Central memory CD8-positive, alpha-beta T cell (primary cell): ENCODE data around the gene ZNF19.

Experiments
- ATAC-seq: fragments of 150-1000 bp; cut with Tn5 transposase; replicated peaks from 2 replicates; pipeline ENCODE4 v1.10.0; 2022; ENCODE audit warnings: mild to moderate bottlenecking, moderate FRiP score, moderate number of reproducible peaks; ENCODE audit not compliant: poor library complexity, severe bottlenecking; ENCODE audit errors: extremely low read depth
- DNase-seq, 2 donors: peaks; one replicate each; pipeline ENCODE4 v3.0.0; 2021; ENCODE audit warnings: low spot score in 2 of 2
- H3K27ac Mint-ChIP-seq: one replicate; pipeline ENCODE4 v1.8.0; 2022; ENCODE audit warnings: low read depth, mild to moderate bottlenecking, moderate library complexity, mixed read lengths
- H3K27me3 Mint-ChIP-seq: one replicate; pipeline ENCODE4 v1.8.0; 2022; ENCODE audit warnings: mixed read lengths
- H3K36me3 Mint-ChIP-seq: one replicate; pipeline ENCODE4 v1.8.0; 2022; ENCODE audit warnings: mild to moderate bottlenecking, moderate library complexity, mixed read lengths; ENCODE audit not compliant: insufficient read depth
- H3K4me1 Mint-ChIP-seq: one replicate; pipeline ENCODE4 v1.8.0; 2022; ENCODE audit warnings: mixed read lengths
- H3K4me3 Mint-ChIP-seq: one replicate; pipeline ENCODE4 v1.8.0; 2022; ENCODE audit warnings: mild to moderate bottlenecking, moderate library complexity, mixed read lengths
- H3K9me3 Mint-ChIP-seq: one replicate; pipeline ENCODE4 v1.8.0; 2022; ENCODE audit warnings: mixed read lengths

The ZNF19 gene

GRCh38 chr16:71459510-71459909 lies 29.6 kb downstream of the ZNF19 start:
- H3K27ac Mint-ChIP-seq: no peak overlapping the region
- no peaks in the 10 kb centered on the region for H3K27me3 Mint-ChIP-seq
- DNase-seq: no peak
- H3K9me3 Mint-ChIP-seq: no peaks in the 10 kb centered on the region
- H3K4me3 Mint-ChIP-seq: no peak overlapping the region
- peaks cover 33% of the 10 kb centered on the region for H3K4me1 Mint-ChIP-seq
- peaks cover 14% of the 10 kb centered on the region for H3K36me3 Mint-ChIP-seq
- ATAC-seq: no peak

- H3K27me3 Mint-ChIP-seq: no peaks in the 10 kb centered on the region
- H3K9me3 Mint-ChIP-seq: no peaks in the 10 kb centered on the region
- H3K27ac Mint-ChIP-seq: no peak overlapping the region
- peaks cover 23% of the 10 kb centered on the region for H3K4me1 Mint-ChIP-seq
- ATAC-seq (no peak), DNase-seq (no peak)
- H3K4me3 Mint-ChIP-seq: no peak overlapping the region
- peaks cover 18% of the 10 kb centered on the region for H3K36me3 Mint-ChIP-seq
Measured at GRCh38 chr16:71456801-71457200, 32.3 kb downstream of the ZNF19 start.

DNA sequence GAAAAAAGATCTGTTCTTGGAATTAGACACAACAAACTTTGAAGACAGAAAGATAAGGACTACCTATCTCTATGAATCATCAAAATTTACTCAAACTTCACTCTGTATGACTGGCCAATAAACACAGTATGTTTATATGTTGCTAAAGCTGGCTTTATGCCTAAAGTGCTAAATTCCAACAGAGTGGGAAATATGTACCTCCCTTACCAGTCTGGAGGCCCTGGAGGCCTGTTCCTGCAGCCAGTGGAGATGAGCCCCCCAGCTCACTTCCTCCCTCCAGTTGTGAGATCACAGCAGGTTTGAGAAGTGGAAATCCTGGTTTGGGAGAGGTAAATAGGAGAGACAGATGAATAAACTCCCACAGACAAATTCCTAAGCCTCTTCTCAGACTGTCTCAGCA lies 36.1 kb downstream of the ZNF19 start:
- no peaks in the 10 kb centered on the region for H3K27me3 Mint-ChIP-seq
- no peak for DNase-seq
- H3K27ac Mint-ChIP-seq: no peak overlapping the region
- peaks cover 10% of the 10 kb centered on the region for H3K4me1 Mint-ChIP-seq
- no peak overlapping the region for H3K4me3 Mint-ChIP-seq
- ATAC-seq: no peak
- H3K9me3 Mint-ChIP-seq: peaks cover 21% of the 10 kb centered on the region
- H3K36me3 Mint-ChIP-seq: peaks cover 29% of the 10 kb centered on the region

DNA sequence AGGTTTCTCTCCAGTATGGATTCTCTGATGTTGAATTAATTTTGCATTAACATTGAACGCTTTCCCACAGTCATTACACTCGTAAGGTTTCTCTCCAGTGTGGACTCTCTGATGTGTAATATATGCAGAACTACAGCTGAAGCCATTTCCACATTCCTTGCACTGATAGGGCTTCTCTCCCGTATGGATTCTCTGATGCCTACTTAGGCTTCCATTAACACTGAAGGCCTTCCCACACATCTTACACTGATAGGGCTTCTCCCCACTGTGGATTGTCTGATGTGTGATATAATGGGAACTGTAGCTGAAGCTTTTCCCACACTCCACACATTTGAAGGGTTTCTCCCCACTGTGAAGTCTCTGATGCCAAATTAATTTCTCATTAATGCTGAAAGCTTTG lies 40.1 kb downstream of the ZNF19 start:
- H3K36me3 Mint-ChIP-seq: peaks cover 25% of the 10 kb centered on the region
- peak in 1 of 2 donors; percentile 3 for DNase-seq
- no peaks in the 10 kb centered on the region for H3K27me3 Mint-ChIP-seq
- no peak overlapping the region for H3K27ac Mint-ChIP-seq
- H3K9me3 Mint-ChIP-seq: peaks cover 27% of the 10 kb centered on the region
- H3K4me1 Mint-ChIP-seq: no peaks in the 10 kb centered on the region
- H3K4me3 Mint-ChIP-seq: no peak overlapping the region
- no peak for ATAC-seq

GRCh38 chr16:71448274-71448866 lies 40.8 kb downstream of the ZNF19 start:
- ATAC-seq: no peak
- Mint-ChIP-seq H3K4me1 (no peaks in the 10 kb centered on the region), H3K27me3 (no peaks in the 10 kb centered on the region), H3K9me3 (peaks cover 32% of the 10 kb centered on the region), H3K27ac (no peak overlapping the region), H3K36me3 (peaks cover 23% of the 10 kb centered on the region), H3K4me3 (no peak overlapping the region)
- no peak for DNase-seq

GRCh38 chr16:71443714-71444113 lies 45.4 kb downstream of the ZNF19 start:
- no peaks in the 10 kb centered on the region for H3K36me3 Mint-ChIP-seq
- no peak overlapping the region for H3K4me3 Mint-ChIP-seq
- H3K9me3 Mint-ChIP-seq: peaks cover 14% of the 10 kb centered on the region
- no peak for DNase-seq
- no peaks in the 10 kb centered on the region for H3K4me1 Mint-ChIP-seq
- ATAC-seq: no peak
- H3K27ac Mint-ChIP-seq: no peak overlapping the region
- peaks cover 10% of the 10 kb centered on the region for H3K27me3 Mint-ChIP-seq

GRCh38 chr16:71442051-71442440 lies 47.1 kb downstream of the ZNF19 start, which contains the start of gene TLE7:
TSS of gene TLE7 (minus strand) at chr16:71442054. CDS start at chr16:71433324, 8,730 bp downstream.
- Mint-ChIP-seq H3K9me3 (peaks cover 6% of the 10 kb centered on the region), H3K27me3 (peaks cover 27% of the 10 kb centered on the region), H3K36me3 (no peaks in the 10 kb centered on the region), H3K27ac (no peak within 1 kb of the TSS), H3K4me3 (no peak within 1 kb of the TSS), H3K4me1 (no peaks in the 10 kb centered on the region)
- ATAC-seq: no peak
- DNase-seq: no peak

- peaks cover 6% of the 10 kb centered on the region for H3K9me3 Mint-ChIP-seq
- H3K4me3 Mint-ChIP-seq: no peak overlapping the region
- peaks cover 32% of the 10 kb centered on the region for H3K27me3 Mint-ChIP-seq
- no peaks in the 10 kb centered on the region for H3K4me1 Mint-ChIP-seq
- no peaks in the 10 kb centered on the region for H3K36me3 Mint-ChIP-seq
- ATAC-seq (no peak), DNase-seq (no peak)
- no peak overlapping the region for H3K27ac Mint-ChIP-seq
Measured at GRCh38 chr16:71441348-71442050, 47.6 kb downstream of the ZNF19 start.

DNA sequence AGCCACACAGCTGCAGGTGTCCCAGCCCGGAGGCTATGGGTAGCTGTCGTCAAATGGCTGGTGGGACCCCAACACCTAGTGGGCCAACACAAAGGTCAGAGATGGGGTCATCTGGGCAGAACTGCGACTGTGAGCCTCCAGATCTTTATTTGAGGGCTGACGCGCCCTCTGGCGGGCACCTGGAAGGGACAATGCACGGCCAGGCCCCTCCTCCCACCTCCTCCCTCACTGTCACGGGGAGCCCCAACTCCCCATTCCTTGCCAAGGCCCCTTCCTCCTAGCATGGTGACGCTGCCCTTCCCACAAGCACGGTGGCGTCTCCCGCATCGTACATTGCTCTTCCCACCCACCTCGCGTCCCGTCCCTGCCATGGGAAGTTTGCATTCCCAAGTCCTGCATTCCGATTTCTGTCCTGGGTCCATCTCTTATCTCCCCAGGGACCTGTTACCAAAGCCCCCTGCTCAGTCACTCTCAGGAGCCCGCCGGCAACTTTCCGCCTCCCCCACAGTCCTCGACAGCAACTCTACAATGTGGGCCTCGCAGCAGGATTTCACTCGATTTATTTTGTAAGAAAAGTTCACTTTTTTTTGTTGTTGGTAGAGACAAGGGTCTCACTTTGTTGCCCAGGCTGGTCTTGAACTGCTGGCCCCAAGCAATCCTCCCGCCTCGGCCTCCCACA lies 48.3 kb downstream of the ZNF19 start:
- H3K36me3 Mint-ChIP-seq: no peaks in the 10 kb centered on the region
- no peak overlapping the region for H3K27ac Mint-ChIP-seq
- DNase-seq (no peak), ATAC-seq (no peak)
- peaks cover 39% of the 10 kb centered on the region for H3K27me3 Mint-ChIP-seq
- no peak overlapping the region for H3K4me3 Mint-ChIP-seq
- no peaks in the 10 kb centered on the region for H3K4me1 Mint-ChIP-seq
- peaks cover 6% of the 10 kb centered on the region for H3K9me3 Mint-ChIP-seq

DNA sequence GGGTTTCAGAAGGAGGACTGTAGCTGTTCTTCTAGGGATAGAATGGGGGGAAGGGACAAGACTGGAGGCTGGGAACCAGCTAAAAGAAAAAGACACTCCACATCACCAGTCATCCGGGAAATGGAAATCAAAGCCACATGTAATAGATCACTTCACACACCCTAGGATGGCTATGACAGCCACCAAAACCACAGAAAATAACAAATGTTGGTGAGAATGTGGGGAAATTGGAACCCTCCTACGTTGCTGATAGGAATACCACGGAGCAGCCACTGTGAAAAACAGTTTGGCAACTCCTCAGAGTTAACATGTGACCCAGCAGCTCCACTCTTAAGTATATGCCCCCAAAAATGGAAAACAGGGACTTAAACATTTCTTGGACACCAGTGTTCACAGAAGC lies 49.6 kb downstream of the ZNF19 start:
- H3K4me1 Mint-ChIP-seq: no peaks in the 10 kb centered on the region
- ATAC-seq (no peak), DNase-seq (no peak)
- peaks cover 6% of the 10 kb centered on the region for H3K9me3 Mint-ChIP-seq
- H3K27ac Mint-ChIP-seq: no peak overlapping the region
- no peaks in the 10 kb centered on the region for H3K36me3 Mint-ChIP-seq
- peaks cover 42% of the 10 kb centered on the region for H3K27me3 Mint-ChIP-seq
- H3K4me3 Mint-ChIP-seq: no peak overlapping the region

- Mint-ChIP-seq H3K4me1 (no peaks in the 10 kb centered on the region), H3K36me3 (no peaks in the 10 kb centered on the region), H3K4me3 (no peak overlapping the region), H3K27ac (no peak overlapping the region), H3K9me3 (no peaks in the 10 kb centered on the region), H3K27me3 (peaks cover 56% of the 10 kb centered on the region)
- DNase-seq (no peak), ATAC-seq (no peak)
Measured at GRCh38 chr16:71436473-71436872, 52.7 kb downstream of the ZNF19 start.

DNA sequence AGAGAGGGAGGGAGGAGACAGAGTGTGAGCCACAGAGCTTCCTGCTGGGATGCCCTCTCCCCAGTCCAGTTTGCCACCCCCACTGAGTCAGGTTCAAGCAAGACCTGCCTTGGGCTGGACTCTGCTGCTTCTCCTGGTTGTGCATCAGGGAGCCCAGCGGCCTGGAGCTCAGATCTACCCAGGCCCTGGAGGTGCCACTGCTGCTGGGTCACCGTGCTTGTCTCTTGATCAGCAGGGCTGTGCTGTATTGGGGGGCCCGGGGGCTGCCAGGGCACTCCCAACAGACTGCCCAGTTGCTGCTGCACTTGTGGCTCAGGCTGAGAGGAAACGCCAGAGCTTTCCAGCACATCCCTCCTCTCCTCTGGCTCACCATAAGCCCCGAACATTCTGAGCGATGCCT lies 56.2 kb downstream of the ZNF19 start:
- ATAC-seq: no peak
- Mint-ChIP-seq H3K36me3 (no peaks in the 10 kb centered on the region), H3K4me3 (no peak overlapping the region), H3K27me3 (peaks cover 70% of the 10 kb centered on the region), H3K9me3 (no peaks in the 10 kb centered on the region), H3K4me1 (no peaks in the 10 kb centered on the region), H3K27ac (no peak overlapping the region)
- no peak for DNase-seq

- ATAC-seq: no peak
- H3K4me1 Mint-ChIP-seq: no peaks in the 10 kb centered on the region
- no peaks in the 10 kb centered on the region for H3K36me3 Mint-ChIP-seq
- H3K27ac Mint-ChIP-seq: no peak overlapping the region
- no peak for DNase-seq
- peaks cover 69% of the 10 kb centered on the region for H3K27me3 Mint-ChIP-seq
- H3K4me3 Mint-ChIP-seq: no peak overlapping the region
- no peaks in the 10 kb centered on the region for H3K9me3 Mint-ChIP-seq
Measured at GRCh38 chr16:71431991-71432390, 57.1 kb downstream of the ZNF19 start.
